ENCODE results near the gene TEX13A.

DNA sequence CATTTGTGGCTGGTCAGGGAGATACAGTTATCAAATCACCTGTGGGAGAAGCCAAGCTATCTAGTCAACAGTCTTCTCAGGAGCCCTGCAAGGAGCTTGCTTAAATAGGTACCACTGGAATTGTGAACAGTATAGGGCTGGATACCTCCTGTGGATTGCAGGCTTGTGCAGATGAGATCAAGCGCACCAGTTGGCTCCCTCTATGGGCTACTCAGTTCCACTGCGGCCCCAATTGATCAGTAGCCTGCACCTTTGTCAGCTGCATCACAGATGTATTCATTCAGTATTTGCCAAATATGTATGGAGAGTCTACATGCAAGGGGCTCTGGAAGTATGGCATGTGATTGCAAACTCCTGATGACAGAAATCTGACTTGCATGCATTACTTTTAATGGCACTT is 28.6 kb downstream of the TEX13A start:
- TF ChIP-seq RBBP5 (conservative IDR thresholded peaks at IDR 0.05), result no peak
- TF ChIP-seq, protein P1, sequence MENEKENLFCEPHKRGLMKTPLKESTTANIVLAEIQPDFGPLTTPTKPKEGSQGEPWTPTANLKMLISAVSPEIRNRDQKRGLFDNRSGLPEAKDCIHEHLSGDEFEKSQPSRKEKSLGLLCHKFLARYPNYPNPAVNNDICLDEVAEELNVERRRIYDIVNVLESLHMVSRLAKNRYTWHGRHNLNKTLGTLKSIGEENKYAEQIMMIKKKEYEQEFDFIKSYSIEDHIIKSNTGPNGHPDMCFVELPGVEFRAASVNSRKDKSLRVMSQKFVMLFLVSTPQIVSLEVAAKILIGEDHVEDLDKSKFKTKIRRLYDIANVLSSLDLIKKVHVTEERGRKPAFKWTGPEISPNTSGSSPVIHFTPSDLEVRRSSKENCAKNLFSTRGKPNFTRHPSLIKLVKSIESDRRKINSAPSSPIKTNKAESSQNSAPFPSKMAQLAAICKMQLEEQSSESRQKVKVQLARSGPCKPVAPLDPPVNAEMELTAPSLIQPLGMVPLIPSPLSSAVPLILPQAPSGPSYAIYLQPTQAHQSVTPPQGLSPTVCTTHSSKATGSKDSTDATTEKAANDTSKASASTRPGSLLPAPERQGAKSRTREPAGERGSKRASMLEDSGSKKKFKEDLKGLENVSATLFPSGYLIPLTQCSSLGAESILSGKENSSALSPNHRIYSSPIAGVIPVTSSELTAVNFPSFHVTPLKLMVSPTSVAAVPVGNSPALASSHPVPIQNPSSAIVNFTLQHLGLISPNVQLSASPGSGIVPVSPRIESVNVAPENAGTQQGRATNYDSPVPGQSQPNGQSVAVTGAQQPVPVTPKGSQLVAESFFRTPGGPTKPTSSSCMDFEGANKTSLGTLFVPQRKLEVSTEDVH (IDR thresholded peaks at IDR 0.05; ENCODE audit: low read depth, partially characterized antibody), result no peak
